Neural cell (in vitro differentiated cells): ENCODE results near the gene CCDC61.

ENCODE experiments used
- CTCF ChIP-seq: fragments of 450-650 bp; IDR thresholded peaks from 2 replicates; pipeline ENCODE4 v1.5.1; 2014; ENCODE audit warnings: antibody characterized with exemption, mild to moderate bottlenecking, moderate library complexity; ENCODE audit not compliant: poor library complexity, severe bottlenecking
- EP300 ChIP-seq: fragments of 450-650 bp; conservative IDR thresholded peaks from 2 replicates; pipeline ENCODE4 v1.6.1; 2014; ENCODE audit warnings: antibody characterized with exemption, mild to moderate bottlenecking, moderate library complexity; ENCODE audit not compliant: poor library complexity, severe bottlenecking
- MXI1 ChIP-seq: fragments of 450-650 bp; conservative IDR thresholded peaks from 2 replicates; pipeline ENCODE4 v1.6.1; 2014; ENCODE audit warnings: antibody characterized with exemption, mild to moderate bottlenecking; ENCODE audit not compliant: poor library complexity, severe bottlenecking
- POLR2AphosphoS5 ChIP-seq: IDR thresholded peaks from 2 replicates; pipeline ENCODE4 v1.6.1; 2012
- RAD21 ChIP-seq: fragments of 450-650 bp; conservative IDR thresholded peaks from 2 replicates; pipeline ENCODE4 v1.6.1; 2014; ENCODE audit warnings: antibody characterized with exemption, mild to moderate bottlenecking, moderate library complexity
- REST ChIP-seq: IDR thresholded peaks from 2 replicates; pipeline ENCODE4 v1.6.1; 2012; ENCODE audit warnings: borderline replicate concordance

GRCh38 chr19:45981350-45981749, 13.9 kb upstream of the CCDC61 start:
- TF ChIP-seq CTCF (no peak), REST (no peak), POLR2AphosphoS5 (no peak), MXI1 (no peak), EP300 (no peak), RAD21 (no peak)
